Measurements from ENCODE around the gene DAB2. TPM values are rescaled to one million over a fixed set of nuclear protein-coding genes. Genes with fewer than 3 reads are reported as not detected.

Gene DAB2
- total RNA-seq, 4 donors from 2014 or later = 13.6 to 25.7 (median 19.2) TPM

DNA sequence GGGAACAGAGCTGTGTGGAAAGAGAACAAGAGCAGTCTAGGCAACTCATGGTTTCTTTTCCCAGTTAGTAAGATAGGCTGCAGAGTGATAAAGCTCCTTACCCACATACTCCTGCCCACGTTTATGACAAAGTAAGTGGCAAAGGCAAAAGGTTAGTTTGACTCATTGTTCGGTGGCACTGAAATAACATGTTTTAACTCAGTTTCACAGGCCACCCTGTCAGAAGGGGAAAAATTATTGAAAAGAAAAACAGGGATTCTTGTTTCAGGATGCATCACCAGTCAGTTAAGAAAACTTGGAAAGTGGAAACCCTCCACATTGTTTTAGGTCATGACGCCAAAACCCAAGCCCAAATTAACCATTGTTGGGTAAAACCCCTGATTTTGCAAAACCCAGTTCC, 22.3 kb upstream of the DAB2 start:
- TF ChIP-seq, protein P1, sequence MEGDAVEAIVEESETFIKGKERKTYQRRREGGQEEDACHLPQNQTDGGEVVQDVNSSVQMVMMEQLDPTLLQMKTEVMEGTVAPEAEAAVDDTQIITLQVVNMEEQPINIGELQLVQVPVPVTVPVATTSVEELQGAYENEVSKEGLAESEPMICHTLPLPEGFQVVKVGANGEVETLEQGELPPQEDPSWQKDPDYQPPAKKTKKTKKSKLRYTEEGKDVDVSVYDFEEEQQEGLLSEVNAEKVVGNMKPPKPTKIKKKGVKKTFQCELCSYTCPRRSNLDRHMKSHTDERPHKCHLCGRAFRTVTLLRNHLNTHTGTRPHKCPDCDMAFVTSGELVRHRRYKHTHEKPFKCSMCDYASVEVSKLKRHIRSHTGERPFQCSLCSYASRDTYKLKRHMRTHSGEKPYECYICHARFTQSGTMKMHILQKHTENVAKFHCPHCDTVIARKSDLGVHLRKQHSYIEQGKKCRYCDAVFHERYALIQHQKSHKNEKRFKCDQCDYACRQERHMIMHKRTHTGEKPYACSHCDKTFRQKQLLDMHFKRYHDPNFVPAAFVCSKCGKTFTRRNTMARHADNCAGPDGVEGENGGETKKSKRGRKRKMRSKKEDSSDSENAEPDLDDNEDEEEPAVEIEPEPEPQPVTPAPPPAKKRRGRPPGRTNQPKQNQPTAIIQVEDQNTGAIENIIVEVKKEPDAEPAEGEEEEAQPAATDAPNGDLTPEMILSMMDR (IDR thresholded peaks at IDR 0.05) = no peak
- TF ChIP-seq POLR2A (IDR thresholded peaks at IDR 0.05) = no peak
- 69 to 84% methylated on average over 3 of the region's 3 CpGs for WGBS, 2 donors
- no peak overlapping the region for H3K4me3 ChIP-seq (ENCODE audit: low read depth, poor library complexity, severe bottlenecking)
- DNase-seq (ENCODE audit: low spot score in 2 of 2) = no peak
- intact Hi-C loops (cut with DNase I; ENCODE audit: low total_unique reads) = no loop called here

DNA sequence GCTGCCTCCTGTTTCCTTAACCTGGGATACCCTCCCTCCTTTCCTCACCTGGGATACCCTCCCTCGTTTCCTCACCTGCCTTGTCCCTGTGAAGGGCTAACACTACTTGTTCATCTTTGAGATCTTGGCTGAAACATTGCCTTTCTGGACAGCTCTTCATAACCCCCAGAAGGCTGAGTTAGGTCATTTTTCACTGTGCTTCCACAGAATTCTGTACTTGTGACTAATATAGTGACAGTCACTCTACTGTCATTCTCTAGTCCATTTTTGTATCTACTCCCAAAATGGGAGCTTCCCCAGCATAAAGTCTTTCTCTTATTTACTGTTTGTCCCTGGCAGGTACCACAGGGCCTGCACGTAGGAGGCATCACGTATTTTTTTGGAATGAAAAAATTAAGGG, 21.5 kb upstream of the DAB2 start:
- TF ChIP-seq, protein P1 (IDR thresholded peaks at IDR 0.05) = no peak
- TF ChIP-seq POLR2A (IDR thresholded peaks at IDR 0.05) = no peak
- H3K4me3 ChIP-seq (ENCODE audit: low read depth, poor library complexity, severe bottlenecking) = no peak overlapping the region
- intact Hi-C loops (cut with DNase I; ENCODE audit: low total_unique reads) = no loop called here
- 82 to 89% methylated on average over 3 of the region's 3 CpGs for WGBS, 2 donors
- DNase-seq (ENCODE audit: low spot score in 2 of 2) = no peak

DNA sequence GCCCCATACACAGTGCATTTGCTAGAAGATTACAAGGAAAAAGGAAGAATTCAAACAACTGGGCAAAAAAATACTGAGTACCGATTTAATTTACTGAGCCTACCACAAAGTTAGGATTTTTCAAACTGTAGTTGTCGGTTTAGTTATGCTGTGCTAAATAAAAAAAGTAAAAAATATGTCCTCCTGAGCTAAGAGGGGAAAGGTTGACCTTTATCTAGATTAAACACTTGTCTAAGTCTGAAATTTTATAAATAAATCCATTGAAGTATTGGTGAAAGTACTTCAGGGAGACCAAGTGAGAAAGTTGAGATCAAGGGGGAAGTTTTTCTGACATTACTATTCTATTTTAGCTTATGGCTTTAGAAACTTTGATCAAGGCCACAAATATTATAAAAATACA, 19.1 kb upstream of the DAB2 start:
- no peak overlapping the region for H3K4me3 ChIP-seq (ENCODE audit: low read depth, poor library complexity, severe bottlenecking)
- TF ChIP-seq POLR2A (IDR thresholded peaks at IDR 0.05) = no peak
- TF ChIP-seq, protein P1 (IDR thresholded peaks at IDR 0.05) = no peak
- 95 to 97% methylated on average over 2 of the region's 2 CpGs for WGBS, 2 donors
- intact Hi-C loops (cut with DNase I; ENCODE audit: low total_unique reads) = no loop called here
- DNase-seq (ENCODE audit: low spot score in 2 of 2) = no peak

DNA sequence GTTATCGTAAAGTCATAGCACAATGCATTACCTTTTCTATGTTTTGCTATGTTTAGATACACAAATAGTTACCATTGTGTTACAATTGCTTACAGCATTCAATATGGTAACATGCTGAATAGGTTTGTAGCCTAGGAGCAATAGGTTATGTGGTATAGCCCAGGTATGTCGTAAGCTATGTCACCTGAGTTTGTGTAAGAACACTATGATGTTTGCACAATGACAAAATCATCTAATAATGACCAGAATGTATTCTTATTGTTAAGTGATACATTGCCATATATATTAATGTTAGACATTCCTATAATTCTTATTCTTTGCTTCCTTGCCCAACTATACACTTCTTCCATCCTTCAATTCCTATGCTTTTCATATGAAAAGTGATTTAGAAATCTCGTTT, 18.2 kb upstream of the DAB2 start:
- TF ChIP-seq, protein P1 (IDR thresholded peaks at IDR 0.05) = no peak
- no peak for TF ChIP-seq POLR2A (IDR thresholded peaks at IDR 0.05)
- intact Hi-C loops (cut with DNase I; ENCODE audit: low total_unique reads) = no loop called here
- DNase-seq (ENCODE audit: low spot score in 2 of 2) = no peak
- H3K4me3 ChIP-seq (ENCODE audit: low read depth, poor library complexity, severe bottlenecking) = no peak overlapping the region
- 63 to 65% methylated on average over 3 of the region's 3 CpGs for WGBS, 2 donors

DNA sequence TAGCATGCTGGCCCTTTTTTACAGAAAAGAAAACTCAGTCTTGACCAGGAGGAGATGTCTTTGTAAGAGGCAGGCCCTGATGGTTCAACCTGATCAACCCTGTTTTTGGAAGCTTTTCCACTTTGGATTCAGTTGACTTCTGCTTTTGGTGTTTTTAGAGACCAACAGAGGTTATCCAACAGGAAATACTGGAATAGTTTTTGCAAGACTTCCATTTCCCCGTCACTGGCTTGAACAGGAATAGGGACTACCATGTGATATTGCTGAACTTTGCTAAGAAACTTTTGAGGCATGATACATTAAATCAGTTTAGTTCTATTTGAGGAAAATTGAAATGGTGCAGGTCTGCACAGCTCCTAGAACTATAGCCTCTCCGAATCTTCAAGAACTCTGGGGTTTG, 17.1 kb upstream of the DAB2 start:
- WGBS, 2 donors = 40 to 50% methylated on average over 2 of the region's 2 CpGs

More for the DNA sequence above, 17.1 kb upstream of the DAB2 start:
- no peak for DNase-seq (ENCODE audit: low spot score in 2 of 2)
- TF ChIP-seq, protein P1 (IDR thresholded peaks at IDR 0.05) = no peak
- TF ChIP-seq POLR2A (IDR thresholded peaks at IDR 0.05) = no peak
- intact Hi-C loops (cut with DNase I; ENCODE audit: low total_unique reads) = no loop called here
- H3K4me3 ChIP-seq (ENCODE audit: low read depth, poor library complexity, severe bottlenecking) = no peak overlapping the region

Data from lower leg skin (tissue), 4 donors.